Measurements from ENCODE around the gene PLEKHM2. TPM values are rescaled to one million over a fixed set of nuclear protein-coding genes. Genes with fewer than 3 reads are reported as not detected.
"Not testable (repeated sequence)": the region's sequence is repeated elsewhere in the genome, so short reads cannot be mapped to it uniquely, and the experiment has no call there.

Gene PLEKHM2, protein sequence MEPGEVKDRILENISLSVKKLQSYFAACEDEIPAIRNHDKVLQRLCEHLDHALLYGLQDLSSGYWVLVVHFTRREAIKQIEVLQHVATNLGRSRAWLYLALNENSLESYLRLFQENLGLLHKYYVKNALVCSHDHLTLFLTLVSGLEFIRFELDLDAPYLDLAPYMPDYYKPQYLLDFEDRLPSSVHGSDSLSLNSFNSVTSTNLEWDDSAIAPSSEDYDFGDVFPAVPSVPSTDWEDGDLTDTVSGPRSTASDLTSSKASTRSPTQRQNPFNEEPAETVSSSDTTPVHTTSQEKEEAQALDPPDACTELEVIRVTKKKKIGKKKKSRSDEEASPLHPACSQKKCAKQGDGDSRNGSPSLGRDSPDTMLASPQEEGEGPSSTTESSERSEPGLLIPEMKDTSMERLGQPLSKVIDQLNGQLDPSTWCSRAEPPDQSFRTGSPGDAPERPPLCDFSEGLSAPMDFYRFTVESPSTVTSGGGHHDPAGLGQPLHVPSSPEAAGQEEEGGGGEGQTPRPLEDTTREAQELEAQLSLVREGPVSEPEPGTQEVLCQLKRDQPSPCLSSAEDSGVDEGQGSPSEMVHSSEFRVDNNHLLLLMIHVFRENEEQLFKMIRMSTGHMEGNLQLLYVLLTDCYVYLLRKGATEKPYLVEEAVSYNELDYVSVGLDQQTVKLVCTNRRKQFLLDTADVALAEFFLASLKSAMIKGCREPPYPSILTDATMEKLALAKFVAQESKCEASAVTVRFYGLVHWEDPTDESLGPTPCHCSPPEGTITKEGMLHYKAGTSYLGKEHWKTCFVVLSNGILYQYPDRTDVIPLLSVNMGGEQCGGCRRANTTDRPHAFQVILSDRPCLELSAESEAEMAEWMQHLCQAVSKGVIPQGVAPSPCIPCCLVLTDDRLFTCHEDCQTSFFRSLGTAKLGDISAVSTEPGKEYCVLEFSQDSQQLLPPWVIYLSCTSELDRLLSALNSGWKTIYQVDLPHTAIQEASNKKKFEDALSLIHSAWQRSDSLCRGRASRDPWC
- total RNA-seq (2014; rRNA removed; shearing (Covaris generic)): 33.6 and 36.2 TPM in 2 replicates

DNA sequence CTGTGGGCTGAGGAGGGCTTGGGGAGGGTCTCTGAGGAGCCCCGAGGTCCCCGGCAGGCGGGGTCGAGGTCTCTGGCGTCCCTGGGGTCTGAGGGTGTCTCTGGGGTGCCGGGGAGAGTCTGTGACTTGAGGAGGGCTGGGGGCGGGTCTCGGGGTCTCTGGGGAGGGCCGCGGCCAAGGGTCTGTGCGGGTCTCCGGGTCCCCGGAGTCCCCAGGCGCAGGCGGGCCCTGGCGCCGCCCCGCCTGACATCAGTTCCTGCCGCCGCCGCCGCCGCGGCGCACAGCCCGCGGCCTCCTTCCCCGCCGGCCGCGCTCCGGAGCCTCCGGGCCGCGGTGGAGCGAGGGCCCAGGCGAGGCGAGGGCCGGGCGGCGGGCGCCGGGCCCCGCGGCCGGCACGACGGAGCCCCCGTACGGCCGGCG lies at the start of gene PLEKHM2:
Gene PLEKHM2, plus strand, starts transcription at position 279 of the 420 bp plus-strand sequence. CDS start 239 bp downstream, outside the sequence.
- peak; percentile 36 to 64 for DNase-seq
- H3K4me3 ChIP-seq: peak within 1 kb of the TSS; percentile 69
- H3K27me3 ChIP-seq: no peaks in the 10 kb centered on the region
- H3K4me1 ChIP-seq: no peaks in the 10 kb centered on the region
- no peaks in the 10 kb centered on the region for H3K36me3 ChIP-seq
- H3K27ac ChIP-seq: peak within 1 kb of the TSS; percentile 81
- H3K9me3 ChIP-seq (replicated peaks): no peaks in the 10 kb centered on the region

DNA sequence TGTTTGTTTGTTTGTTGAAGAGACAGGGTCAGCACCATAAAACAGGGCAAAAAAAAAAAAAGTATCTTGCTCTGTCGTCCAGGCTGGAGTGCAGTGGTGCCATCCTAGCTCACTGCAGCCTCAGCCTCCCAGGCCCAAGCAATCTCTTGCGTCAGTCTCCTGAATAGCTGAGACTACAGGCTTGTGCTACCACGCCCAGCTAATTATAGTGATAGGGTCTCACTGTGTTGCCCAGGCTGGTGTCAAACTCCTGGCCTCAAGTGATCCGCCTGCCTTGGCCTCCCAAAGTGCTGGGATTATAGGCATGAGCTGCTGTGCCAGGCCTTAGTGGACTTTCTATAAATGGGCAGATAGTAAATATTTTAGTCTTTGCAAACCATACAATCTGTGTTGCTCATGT lies 47.7 kb upstream of the PLEKHM2 start:
- no peaks in the 10 kb centered on the region for H3K4me1 ChIP-seq
- H3K27ac ChIP-seq: no peak overlapping the region
- DNase-seq: no peak
- no peak overlapping the region for H3K4me3 ChIP-seq
- H3K36me3 ChIP-seq: peaks cover 86% of the 10 kb centered on the region
- H3K9me3 ChIP-seq (replicated peaks): no peaks in the 10 kb centered on the region
- no peaks in the 10 kb centered on the region for H3K27me3 ChIP-seq

DNA sequence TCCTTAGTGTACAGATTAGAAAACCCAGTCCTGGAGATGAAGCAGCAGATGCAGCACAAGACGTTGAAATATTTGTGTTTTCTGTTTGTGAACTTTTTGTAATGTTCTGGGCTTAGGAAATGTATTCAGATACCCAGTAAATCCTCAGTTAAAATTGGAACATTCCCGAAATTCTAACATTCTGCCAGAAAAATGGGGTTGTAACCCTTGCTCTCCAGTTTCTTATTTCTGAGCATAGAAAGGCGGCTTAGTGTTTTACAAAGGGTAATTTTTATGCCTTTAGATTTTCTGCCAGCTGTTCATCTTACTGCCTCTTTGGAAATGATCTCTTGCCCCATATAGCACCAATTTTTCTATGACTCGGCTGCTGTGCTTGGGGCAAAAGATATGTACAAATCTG lies 46.3 kb upstream of the PLEKHM2 start:
- H3K27ac ChIP-seq: no peak overlapping the region
- H3K27me3 ChIP-seq: no peaks in the 10 kb centered on the region
- no peak for DNase-seq
- no peak overlapping the region for H3K4me3 ChIP-seq
- peaks cover 89% of the 10 kb centered on the region for H3K36me3 ChIP-seq
- H3K4me1 ChIP-seq: no peaks in the 10 kb centered on the region
- no peaks in the 10 kb centered on the region for H3K9me3 ChIP-seq (replicated peaks)

DNA sequence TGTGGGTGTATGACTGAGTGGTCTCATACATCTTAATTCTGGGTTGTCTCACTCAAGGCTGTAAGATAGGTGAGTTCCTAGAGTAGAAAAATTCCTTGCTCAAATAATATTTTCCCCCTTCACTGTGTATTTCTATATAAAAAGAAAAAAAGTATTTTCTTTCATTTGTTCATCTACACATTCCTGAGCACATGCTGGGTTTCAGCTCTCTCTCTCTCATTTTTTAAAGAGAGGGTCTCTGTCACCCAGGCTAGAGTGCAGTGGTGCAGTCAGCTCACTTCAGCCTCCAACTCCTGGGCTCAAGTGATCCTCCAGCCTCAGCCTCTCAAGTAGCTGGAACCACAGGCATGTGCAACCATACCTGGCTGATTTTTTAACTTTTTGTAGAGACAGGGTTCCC lies 44.9 kb upstream of the PLEKHM2 start:
- Histone ChIP-seq H3K9me3 (replicated peaks) (no peaks in the 10 kb centered on the region), H3K36me3 (peaks cover 87% of the 10 kb centered on the region), H3K4me3 (no peak overlapping the region)

DNA sequence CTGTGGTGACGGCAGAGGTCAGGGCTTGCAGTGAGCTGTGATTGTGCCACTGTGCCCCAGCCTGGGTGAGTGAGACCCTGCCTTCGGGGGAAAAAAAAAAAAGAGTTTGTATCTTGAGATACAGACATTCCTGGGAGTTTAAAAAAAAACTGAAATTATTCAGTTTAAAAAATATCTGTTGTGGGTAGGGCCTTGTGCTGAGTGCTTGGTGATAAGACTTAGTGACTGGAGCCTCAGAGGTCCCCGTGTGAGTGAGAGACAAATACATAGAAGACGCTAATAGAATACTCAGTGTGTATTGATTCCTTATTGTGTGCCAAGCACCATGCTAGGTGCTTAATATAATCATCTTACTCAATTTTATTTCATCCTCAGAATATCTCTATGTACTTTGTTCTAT lies 44.2 kb upstream of the PLEKHM2 start:
- Histone ChIP-seq H3K4me1 (no peaks in the 10 kb centered on the region), H3K27ac (no peak overlapping the region), H3K9me3 (replicated peaks) (no peaks in the 10 kb centered on the region), H3K27me3 (no peaks in the 10 kb centered on the region), H3K4me3 (no peak overlapping the region), H3K36me3 (peaks cover 84% of the 10 kb centered on the region)
- DNase-seq: no peak

More for the DNA sequence above, 44.9 kb upstream of the PLEKHM2 start:
- Histone ChIP-seq H3K27me3 (no peaks in the 10 kb centered on the region), H3K27ac (no peak overlapping the region), H3K4me1 (no peaks in the 10 kb centered on the region)
- no peak for DNase-seq

DNA sequence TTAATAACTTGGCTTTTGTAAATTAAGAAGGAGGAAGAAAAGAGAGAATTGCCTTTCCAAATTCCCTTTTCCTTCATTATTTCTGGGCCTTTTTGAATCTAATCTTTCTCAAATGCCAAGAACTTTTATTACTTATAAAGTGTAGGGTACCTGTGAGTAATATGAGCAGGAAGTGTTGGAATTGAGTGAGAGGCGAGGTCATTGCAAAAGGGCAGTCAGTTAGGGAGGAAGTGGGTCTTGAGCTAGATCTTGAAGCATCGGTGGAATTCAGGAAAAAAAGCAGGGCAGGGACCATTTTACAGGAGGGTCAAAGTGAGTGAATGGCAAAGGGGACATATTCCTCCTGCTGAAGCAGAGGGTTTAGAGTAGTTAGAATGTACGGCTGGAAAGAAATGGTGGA lies 43.5 kb upstream of the PLEKHM2 start:
- Histone ChIP-seq H3K36me3 (peaks cover 81% of the 10 kb centered on the region), H3K4me3 (no peak overlapping the region)
- DNase-seq: no peak

DNA sequence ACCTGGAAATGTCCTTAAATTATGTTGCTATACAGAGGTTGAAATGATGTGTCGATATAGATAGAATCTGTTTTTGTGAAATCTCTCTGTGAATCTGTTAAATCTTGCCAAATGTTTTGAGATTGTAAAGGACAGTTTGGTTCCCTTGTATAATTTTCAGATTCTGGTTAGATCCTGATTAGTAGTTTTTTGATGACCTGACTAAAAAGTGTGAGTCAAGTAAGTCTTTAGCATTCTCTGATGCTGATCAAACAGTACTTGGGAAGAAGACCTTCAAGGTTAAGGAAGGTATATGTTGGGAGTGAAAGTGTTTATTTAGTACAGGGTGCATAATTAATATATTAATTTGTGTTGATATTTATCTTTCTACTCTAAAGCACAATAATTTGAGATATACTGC lies 34.2 kb upstream of the PLEKHM2 start:
- no peaks in the 10 kb centered on the region for H3K9me3 ChIP-seq (replicated peaks)
- H3K4me3 ChIP-seq: no peak overlapping the region
- DNase-seq: no peak
- no peak overlapping the region for H3K27ac ChIP-seq
- H3K36me3 ChIP-seq: peaks cover 64% of the 10 kb centered on the region
- H3K4me1 ChIP-seq: peaks cover 10% of the 10 kb centered on the region
- H3K27me3 ChIP-seq: no peaks in the 10 kb centered on the region

More for the DNA sequence above, 43.5 kb upstream of the PLEKHM2 start:
- Histone ChIP-seq H3K4me1 (no peaks in the 10 kb centered on the region), H3K9me3 (replicated peaks) (no peaks in the 10 kb centered on the region), H3K27me3 (no peaks in the 10 kb centered on the region), H3K27ac (no peak overlapping the region)

DNA sequence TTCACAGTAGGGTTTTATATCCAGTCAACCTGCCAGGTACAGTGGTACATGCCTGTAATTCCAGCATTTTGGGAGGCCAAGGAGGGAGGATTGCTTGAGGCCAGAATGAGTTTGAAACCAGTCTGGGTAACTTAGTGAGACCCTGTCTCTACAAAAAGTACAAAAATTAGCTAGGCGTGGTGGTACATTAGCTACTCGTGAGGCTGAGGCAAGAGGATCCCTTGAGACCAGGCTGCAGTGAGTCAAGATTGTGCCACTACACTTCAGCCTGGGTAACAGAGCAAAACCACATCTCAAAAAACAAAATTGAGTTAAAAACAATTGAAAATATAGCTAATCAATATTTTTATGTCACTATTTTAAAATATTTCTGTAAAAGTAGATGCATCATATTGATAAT lies 33.7 kb upstream of the PLEKHM2 start:
- Histone ChIP-seq H3K27ac (no peak overlapping the region), H3K4me3 (no peak overlapping the region), H3K27me3 (no peaks in the 10 kb centered on the region), H3K36me3 (peaks cover 63% of the 10 kb centered on the region), H3K9me3 (replicated peaks) (no peaks in the 10 kb centered on the region), H3K4me1 (peaks cover 14% of the 10 kb centered on the region)
- no peak for DNase-seq

DNA sequence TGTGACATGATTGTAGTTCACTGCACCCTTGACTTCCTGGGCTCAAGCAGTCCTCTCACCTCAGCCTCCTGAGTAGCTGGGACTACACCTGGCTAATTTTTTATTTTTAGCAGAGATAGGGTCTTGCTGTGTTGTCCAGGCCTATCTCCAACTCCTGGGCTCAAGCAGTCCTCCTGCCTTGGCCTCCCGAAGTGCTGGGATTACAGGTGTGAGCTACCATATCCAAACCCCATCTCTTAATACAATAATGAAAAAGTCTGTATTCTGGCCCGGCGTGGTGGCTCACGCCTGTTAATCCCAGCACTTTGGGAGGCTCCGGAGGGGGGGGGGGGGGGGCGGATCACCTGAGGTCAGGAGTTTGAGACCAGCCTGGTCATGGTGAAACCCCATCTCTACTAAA lies 32.0 kb upstream of the PLEKHM2 start:
- not testable (repeated sequence) for H3K27ac ChIP-seq, H3K27me3 ChIP-seq
- H3K36me3 ChIP-seq: peaks cover 66% of the 10 kb centered on the region

DNA sequence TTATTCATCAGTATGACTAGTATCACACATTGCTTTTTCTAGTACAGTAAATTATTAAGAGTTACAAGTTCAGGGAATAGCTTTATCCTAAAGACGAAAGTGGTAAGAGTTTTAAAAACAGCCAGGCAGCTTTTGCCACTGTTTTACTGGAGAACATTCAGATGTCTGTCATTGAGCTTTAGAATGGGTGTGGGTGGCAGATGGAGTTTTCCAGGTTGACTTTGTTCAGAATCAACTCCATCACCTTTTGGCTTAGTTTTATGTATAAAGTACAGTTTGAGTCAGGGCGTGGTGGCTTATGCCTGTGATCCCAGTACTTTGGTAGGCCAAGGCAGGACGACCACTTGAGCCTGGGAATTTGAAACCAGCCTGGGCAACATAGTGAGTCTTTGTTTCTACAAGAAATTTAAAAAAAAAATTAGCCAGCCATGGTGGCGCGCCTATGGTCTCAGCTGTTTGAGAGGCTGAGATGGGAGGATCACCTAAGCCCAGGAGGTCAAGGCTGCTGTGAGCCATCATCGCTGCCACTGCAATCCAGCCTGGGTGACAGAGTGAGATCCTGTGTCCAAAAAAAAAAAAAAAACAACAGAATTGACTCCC lies 29.9 kb upstream of the PLEKHM2 start:
- Histone ChIP-seq H3K36me3 (peaks cover 66% of the 10 kb centered on the region), H3K4me3 (no peak overlapping the region), H3K9me3 (replicated peaks) (no peaks in the 10 kb centered on the region), H3K27ac (no peak overlapping the region), H3K27me3 (no peaks in the 10 kb centered on the region), H3K4me1 (peaks cover 14% of the 10 kb centered on the region)
- DNase-seq: peak; percentile 52 to 78

More for the DNA sequence above, 32.0 kb upstream of the PLEKHM2 start:
- not testable (repeated sequence) for H3K9me3 ChIP-seq (replicated peaks); DNase-seq; H3K4me3 ChIP-seq
- peaks cover 14% of the 10 kb centered on the region for H3K4me1 ChIP-seq

DNA sequence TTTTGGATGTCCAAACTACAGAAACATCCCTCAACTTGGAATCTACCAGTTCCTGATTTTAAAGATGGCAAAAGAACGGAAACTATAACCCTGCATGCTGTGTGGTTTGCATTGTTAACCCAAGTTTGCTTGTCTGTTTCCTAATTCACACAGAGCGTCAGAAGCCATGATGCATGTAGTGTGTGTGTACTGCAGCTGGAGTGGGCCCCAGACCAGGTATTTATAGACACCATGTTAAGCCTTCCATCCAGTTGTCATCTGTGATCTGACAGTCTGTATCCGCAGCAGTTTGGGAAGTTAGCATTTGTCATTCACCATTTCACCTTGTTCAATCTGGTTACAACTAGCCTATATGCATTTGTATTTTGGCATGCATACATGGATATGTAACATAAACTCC lies 27.7 kb upstream of the PLEKHM2 start:
- Histone ChIP-seq H3K36me3 (peaks cover 70% of the 10 kb centered on the region), H3K27ac (no peak overlapping the region), H3K9me3 (replicated peaks) (no peaks in the 10 kb centered on the region), H3K4me1 (peaks cover 14% of the 10 kb centered on the region), H3K4me3 (no peak overlapping the region), H3K27me3 (no peaks in the 10 kb centered on the region)
- no peak for DNase-seq

DNA sequence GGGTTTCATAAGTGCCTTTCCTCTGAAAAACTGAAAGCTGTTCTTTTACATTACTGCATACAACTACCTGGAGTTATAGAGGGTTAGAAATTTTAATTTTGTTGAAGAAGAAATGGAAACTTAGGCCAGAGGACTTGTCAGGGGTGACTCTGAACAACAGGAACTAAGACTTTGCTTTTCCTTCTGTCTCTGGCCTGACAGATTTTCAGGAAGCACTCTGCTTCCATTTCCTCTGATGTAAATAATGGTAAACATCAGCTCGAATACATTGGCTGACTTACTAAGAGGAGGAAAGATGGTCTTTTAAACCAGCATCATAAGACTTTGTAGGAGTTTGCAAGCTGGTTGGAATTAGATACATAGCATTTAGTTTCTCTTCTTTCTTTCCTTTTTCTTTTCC lies 27.1 kb upstream of the PLEKHM2 start:
- DNase-seq: no peak
- peaks cover 72% of the 10 kb centered on the region for H3K36me3 ChIP-seq
- no peak overlapping the region for H3K27ac ChIP-seq
- no peak overlapping the region for H3K4me3 ChIP-seq
- peaks cover 14% of the 10 kb centered on the region for H3K4me1 ChIP-seq
- no peaks in the 10 kb centered on the region for H3K27me3 ChIP-seq
- no peaks in the 10 kb centered on the region for H3K9me3 ChIP-seq (replicated peaks)

DNA sequence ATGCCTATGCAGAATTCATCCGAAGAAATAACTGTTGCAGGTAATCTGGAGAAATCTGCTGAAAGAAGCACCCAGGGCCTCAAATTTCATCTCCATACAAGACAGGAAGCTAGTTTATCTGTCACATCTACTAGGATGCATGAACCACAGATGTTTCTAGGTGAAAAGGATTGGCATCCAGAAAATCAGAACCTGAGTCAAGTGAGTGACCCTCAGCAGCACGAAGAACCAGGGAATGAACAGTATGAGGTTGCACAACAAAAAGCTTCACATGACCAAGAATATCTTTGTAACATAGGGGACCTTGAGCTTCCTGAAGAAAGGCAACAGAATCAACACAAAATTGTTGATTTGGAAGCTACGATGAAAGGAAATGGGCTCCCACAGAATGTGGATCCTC lies 24.0 kb upstream of the PLEKHM2 start:
- Histone ChIP-seq H3K9me3 (replicated peaks) (no peaks in the 10 kb centered on the region), H3K4me3 (no peak overlapping the region), H3K27ac (no peak overlapping the region), H3K4me1 (peaks cover 2% of the 10 kb centered on the region), H3K27me3 (no peaks in the 10 kb centered on the region), H3K36me3 (peaks cover 63% of the 10 kb centered on the region)
- no peak for DNase-seq

DNA sequence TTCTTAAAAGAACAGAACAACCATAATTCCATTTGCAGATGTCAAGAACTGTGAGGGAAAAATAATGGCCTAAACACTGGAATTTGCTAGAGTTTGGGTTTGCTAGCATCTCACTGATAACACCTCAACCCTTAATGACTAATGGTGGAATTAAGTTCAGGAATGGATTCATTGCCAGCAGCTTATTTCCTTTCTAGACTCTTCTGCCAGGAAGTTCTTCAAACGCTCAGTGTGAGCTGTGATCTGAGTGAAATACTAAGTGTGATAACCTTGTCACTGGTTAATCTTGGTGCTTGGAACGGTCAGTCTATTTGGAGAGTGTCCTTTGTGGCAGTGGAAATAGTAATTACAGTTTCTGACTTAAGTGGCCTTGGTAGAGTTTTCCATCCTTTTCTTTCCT lies 21.6 kb upstream of the PLEKHM2 start:
- H3K4me1 ChIP-seq: no peaks in the 10 kb centered on the region
- no peak for DNase-seq
- no peak overlapping the region for H3K27ac ChIP-seq
- H3K36me3 ChIP-seq: peaks cover 47% of the 10 kb centered on the region
- H3K9me3 ChIP-seq (replicated peaks): no peaks in the 10 kb centered on the region
- H3K27me3 ChIP-seq: no peaks in the 10 kb centered on the region
- no peak overlapping the region for H3K4me3 ChIP-seq

Data from SJCRH30 (cell line).